Neural progenitor cell (in vitro differentiated cells): ENCODE results near the gene LANCL1.

ENCODE experiments used
- CTCF ChIP-seq: fragments of 200-600 bp; sonication (generic); IDR thresholded peaks from 2 replicates; pipeline ENCODE4 v1.5.1; 2017; ENCODE audit warnings: antibody characterized with exemption, mild to moderate bottlenecking
- EZH2 ChIP-seq: fragments of 200-600 bp; sonication (generic); IDR thresholded peaks from 2 replicates; pipeline ENCODE4 v1.6.1; 2017; ENCODE audit warnings: antibody characterized with exemption, mild to moderate bottlenecking, moderate library complexity
- EZH2phosphoT487 ChIP-seq: fragments of 200-600 bp; sonication (generic); IDR thresholded peaks from 2 replicates; pipeline ENCODE4 v1.6.1; 2017; ENCODE audit warnings: antibody characterized with exemption

- TF ChIP-seq CTCF (no peak), EZH2phosphoT487 (no peak), EZH2 (no peak)
Observed at GRCh38 chr2:210442878-210443277, 33.7 kb downstream of the LANCL1 start.
